Muscle of arm (tissue), 14 donors: ENCODE measurements around the gene TCN1. TPM values are rescaled to one million over a fixed set of nuclear protein-coding genes. Genes with fewer than 3 reads are reported as not detected.
"Not testable (repeated sequence)": the region's sequence is repeated elsewhere in the genome, so short reads cannot be mapped to it uniquely, and the experiment has no call there.

Experiments
- DNase-seq: peaks from one replicate; pipeline ENCODE4 v3.0.0-alpha.2; 2013
- long read RNA-seq, 11 donors: transcript quantifications; one replicate each; lab custom pipeline, GENCODE V29; 2026
- polyA plus RNA-seq, 12 donors: library from polyadenylated mRNA; unstranded; fragments of 120-200 nt; gene quantifications; one replicate each; pipeline ENCODE4 v1.2.1, GENCODE V29; 2013; ENCODE audit not compliant: insufficient read length in 12 of 12

Gene TCN1, protein sequence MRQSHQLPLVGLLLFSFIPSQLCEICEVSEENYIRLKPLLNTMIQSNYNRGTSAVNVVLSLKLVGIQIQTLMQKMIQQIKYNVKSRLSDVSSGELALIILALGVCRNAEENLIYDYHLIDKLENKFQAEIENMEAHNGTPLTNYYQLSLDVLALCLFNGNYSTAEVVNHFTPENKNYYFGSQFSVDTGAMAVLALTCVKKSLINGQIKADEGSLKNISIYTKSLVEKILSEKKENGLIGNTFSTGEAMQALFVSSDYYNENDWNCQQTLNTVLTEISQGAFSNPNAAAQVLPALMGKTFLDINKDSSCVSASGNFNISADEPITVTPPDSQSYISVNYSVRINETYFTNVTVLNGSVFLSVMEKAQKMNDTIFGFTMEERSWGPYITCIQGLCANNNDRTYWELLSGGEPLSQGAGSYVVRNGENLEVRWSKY
- under 1 TPM in 2 of 12 donors, not detected in 10; 0.36 to 0.43 TPM for polyA plus RNA-seq
- long read RNA-seq, donor 1: 0 reads
- long read RNA-seq, donor 2: 0 reads
- long read RNA-seq, donor 3: 0 reads
- long read RNA-seq, donor 4: 0 reads
- long read RNA-seq, donor 5: 0 reads
- long read RNA-seq, donor 6: 0 reads
- long read RNA-seq, donor 7: 0 reads
- long read RNA-seq, donor 8: 0 reads
- long read RNA-seq, donor 9: 0 reads
- long read RNA-seq, donor 10: 0 reads
- long read RNA-seq, donor 11: 0 reads

DNA sequence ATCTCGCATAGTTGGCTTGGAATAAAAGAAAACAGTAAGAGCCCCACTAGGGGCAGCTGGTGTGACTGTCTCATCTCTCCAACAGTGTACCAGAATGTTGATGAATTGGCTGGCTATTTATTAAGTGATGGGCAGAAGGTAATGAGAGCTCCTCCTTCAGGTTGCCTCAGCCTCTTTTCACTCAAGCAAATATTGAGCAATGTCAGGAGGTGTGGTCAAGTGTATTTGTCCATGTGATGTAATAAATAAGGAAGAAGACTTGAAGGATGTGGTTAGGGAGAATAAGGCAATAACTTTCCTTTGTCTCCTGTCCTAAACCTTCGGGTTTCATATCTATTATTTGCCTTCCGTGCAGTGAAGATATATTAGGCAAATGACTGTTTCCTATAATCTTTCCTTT is at the start of gene TCN1:
Gene TCN1 (minus strand): TSS at position 91 of the 400 bp plus-strand sequence. CDS start 17 bp downstream, at position 74.
- no peak for DNase-seq

DNA sequence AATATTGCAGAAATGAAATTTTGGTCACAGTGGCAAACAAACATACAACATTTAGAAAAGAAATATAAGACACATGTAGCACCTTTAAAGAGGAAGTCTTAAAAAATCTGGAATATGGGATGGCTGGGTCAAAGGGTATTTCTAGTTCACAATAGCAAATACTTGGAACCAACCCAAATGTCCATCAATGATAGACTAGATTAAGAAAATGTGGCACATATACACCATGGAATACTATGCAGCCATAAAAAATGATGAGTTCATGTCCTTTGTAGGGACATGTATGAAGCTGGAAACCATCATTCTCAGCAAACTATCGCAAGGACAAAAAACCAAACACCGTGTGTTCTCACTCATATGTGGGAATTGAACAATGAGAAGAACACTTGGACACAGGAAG is 37.3 kb upstream of the TCN1 start:
- DNase-seq: not testable (repeated sequence)

DNA sequence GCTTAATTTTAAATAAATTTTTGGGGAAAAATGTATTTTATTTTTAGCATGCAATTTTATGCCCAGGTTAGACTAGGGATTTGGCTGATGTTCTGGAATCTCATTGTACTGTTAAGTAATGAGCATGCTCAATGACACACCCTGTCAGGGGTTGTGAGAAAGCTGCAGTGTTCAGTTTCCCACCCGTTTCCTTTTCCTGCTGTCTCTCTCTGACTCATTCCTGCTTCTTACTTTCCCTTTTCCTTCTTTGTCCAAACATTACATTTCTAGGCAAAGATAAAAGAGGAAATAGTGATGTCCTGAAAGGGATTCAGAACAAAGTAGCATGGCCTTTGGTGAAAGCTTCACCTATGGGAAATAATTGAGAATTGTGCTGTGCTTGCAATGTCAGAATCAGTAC is 35.0 kb upstream of the TCN1 start:
- peak; percentile 2 for DNase-seq

DNA sequence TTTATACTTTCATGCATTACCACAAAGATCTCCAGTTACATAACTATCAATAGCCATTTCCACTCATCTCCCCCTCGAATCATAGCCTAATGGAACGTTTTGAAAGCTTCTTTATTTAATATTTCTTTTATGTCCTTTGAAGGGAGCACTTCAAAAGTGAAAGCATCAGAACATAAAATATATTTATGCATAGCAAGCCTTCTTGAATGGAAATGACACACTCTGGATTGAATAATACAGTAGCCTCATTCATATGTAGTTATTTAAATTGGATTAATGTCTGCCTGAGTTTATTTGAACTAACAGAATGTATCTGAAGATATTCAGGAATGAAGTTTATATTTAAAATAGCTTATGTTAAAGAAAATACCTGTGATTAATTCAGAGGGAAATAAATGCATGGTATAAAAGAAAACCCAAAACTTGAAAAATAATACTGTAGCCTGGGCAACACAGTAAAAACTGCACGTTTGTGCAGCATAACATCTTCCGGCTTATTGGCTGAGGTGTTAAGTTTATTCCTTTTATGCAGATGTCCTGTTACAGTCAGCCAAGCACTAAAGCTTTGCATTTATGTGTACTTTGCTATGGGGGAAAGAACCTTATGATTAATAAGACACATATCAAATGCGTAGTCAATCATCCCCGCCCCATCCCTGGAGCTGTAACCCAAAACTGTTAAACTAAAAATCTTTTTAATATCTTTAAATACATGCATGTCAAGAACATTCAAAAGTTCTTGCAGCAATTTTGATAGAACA is 34.3 kb upstream of the TCN1 start:
- no peak for DNase-seq

DNA sequence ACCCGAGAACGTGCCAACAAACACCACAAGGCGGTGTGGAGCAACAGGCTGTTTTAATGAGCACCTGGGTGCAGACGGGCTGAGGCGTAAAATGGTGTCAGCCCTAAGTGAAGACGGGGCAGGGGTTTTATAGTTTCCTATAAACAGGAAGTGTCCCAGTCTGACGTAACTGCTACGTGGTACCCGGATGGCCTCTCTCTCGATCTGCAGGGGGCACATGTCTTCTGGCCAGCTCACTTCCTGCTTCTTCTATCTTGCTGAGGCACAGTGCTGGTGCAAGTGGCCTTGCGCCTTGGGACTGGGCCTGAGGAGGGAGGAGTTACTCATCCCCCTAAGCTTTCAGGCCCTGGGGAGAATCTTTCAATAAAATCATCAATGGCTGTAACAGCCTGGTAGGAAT is 33.2 kb upstream of the TCN1 start:
- DNase-seq: no peak

DNA sequence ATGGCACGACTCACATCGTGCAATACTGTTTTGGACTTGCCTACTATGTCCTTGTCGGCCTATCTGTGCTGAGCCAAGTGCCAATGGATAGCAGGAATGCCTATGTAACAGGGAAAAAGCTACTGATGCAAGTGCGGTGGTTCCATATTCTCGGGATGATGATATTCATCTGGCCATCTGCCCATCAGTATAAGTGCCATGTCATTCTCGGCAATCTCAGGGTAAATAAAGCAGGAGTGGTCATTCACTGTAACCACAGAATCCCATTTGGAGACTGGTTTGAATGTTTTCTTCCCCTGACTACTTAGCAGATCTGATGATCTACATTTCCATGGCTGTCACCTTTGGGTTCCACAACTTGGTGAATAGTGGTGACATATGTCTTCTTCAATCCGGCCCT is 32.4 kb upstream of the TCN1 start:
- no peak for DNase-seq

DNA sequence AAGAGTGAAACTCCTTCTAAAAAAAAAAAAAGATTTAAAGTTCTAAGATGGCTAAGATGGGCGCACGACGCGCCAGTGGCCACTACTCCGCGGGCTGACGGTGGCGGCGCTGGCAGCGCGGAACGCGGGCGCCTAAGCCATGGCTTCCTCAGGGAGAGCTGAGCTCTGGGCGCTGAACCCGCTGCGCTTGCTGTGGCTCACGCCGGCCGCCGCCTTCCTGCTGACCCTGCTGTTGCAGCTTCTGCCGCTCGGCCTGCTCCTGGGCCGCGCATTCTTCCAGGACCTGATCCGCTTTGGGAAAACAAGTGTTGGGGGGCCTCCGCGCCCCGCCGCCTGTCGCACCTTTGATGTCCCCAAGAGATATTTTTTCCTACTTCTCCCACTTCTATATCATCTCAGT is 31.8 kb upstream of the TCN1 start:
- DNase-seq: no peak

DNA sequence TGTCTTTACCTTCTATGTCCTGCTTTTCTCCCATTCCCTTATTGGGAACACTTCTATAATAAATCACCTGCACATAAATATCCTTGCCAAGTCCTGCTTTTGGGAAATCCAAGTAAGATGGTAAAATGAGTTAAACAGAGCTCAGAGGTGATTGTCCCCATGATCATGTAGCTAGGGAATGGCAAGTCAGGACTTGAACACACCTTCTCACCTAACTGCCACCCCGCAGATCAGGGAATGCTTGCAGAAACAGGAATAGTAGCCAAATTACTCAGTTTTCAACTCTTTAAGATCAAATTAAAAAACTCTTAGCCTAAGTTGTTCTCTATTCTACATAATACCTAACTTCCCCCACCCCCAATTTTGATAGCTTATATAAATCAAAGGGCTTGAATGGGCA is 28.3 kb upstream of the TCN1 start:
- DNase-seq: no peak

DNA sequence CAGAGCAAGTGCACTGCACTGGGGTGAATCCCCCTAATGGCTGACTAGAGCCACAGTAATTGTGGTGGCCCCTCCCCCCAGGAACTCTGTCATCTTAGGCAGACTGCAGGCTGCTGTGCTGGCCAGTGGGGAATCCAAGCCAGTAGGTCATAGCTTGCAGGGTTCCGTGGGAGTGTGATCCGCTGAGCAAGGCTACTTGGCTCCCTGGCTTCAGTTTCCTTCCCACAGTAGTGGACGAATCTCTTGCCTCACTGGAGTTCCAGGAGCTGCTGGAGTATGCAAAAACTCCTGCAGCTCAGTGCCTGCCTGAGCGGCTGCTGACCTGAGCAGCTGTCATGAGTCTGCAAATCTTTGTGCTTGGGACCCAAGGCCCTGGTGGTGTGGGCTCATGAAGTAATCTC is 25.5 kb upstream of the TCN1 start:
- DNase-seq: no peak

DNA sequence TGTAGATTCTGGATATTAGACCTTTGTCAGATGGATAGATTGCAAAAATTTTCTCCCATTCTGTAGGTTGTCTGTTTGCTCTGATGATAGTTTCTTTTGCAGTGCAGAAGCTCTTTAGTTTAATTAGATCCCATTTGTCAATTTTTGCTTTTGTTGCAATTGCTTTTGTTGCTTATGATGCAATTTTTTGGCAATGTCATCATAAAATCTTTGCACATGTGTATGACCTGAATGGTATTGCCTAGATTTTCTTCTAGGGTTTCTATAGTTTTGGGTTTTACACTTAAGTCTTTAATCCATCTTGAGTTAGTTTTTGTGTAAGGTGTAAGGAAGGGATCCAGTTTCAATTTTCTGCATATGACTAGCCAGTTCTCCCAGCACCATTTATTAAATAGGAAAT is 20.9 kb upstream of the TCN1 start:
- not testable (repeated sequence) for DNase-seq

DNA sequence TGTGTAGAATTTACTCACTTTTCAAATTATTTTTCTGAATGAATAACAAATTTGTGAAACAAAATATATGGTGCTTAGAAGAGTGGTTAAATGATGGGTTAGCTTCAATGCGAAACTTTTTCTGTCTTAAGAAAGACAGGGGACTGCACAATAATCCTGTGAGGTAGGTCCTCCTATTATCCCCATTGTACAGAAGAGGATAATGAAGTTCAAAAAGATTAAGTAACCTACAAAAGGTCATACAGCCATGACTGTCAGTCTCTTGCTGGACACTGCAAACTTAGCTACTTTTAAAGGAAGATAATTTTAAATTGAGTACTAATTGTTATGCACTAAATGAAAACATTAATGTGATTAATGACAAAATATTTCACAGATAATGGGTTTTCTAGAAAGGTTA is 17.3 kb upstream of the TCN1 start:
- DNase-seq: no peak

DNA sequence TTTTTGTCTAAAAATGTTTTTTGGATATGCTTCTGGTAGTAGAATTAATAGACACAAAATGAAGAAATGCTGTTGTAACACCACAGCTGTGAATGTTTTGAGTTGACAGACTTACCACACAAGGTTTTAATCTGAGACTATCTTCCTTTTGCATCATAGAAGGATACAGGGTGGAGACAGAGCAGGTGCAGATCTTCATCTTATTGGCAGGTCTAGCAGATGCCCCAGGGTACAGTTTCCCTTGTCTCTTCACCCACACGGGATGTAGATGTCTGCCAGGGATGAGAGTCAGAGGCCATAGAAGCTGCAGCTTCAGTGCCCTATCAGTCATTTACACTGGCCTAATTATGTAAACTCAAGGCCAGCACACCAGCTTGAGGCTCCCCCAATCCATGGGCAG is 13.3 kb upstream of the TCN1 start:
- DNase-seq: no peak

DNA sequence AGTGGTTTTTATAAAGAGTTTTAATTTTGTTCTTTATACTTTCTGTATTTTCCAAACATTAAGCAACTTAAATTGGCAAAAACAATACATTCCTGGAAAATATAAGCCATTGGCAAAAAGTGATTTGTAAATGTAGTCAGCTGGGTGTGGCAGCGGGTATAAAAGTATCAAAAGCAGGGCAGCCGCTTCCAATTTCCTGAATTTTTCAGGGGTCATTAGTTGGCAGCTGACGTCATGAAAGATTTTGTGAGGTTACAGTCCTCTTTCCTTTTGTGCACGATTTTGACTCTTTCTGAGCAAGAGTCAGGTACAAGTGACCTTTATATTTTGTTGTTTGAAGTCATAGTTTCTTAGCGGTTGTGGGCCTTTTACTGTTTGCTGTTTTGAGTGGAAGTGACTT is 12.3 kb upstream of the TCN1 start, which contains the start of gene OOSP3:
Gene OOSP3 (plus strand): TSS at position 208 of the 400 bp plus-strand sequence. CDS start 27 bp downstream, at position 235.
- no peak for DNase-seq

DNA sequence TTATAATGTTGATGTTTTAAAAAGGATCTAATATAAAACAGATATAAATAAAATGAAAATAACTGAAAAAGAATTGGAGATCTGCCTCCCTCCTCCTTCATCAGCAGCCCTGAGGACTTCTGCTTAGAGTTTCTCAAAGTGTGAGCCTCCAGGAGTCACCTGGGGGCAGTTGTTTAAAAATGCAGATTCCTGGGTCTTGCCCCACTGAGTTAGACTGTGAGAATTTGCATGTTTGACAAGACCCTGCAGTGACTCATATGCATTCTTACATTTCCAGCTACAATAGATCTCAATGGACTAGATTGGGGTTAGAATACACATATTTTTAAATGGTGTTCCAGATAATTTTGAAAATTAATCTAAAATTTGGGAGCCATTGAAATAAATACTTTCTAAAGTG is 11.5 kb upstream of the TCN1 start:
- no peak for DNase-seq

DNA sequence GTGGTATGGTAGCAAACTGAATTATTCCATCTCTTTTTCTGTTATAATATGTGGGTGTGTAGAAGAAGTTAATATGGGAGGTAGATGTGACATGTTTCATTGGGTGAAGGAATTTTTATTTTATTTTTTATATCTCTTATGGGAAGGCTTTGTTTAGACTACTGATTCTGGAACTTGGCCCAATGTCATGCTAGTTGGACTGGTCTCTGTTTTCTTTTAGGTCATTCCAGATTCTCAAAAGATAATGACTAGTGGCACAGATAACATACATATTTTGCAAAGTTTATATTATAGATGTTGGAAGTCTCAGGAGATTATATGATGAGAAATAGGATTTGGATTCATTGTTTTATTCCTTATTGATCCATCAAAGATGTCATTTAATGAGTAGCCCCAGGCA is 11.0 kb upstream of the TCN1 start:
- no peak for DNase-seq

DNA sequence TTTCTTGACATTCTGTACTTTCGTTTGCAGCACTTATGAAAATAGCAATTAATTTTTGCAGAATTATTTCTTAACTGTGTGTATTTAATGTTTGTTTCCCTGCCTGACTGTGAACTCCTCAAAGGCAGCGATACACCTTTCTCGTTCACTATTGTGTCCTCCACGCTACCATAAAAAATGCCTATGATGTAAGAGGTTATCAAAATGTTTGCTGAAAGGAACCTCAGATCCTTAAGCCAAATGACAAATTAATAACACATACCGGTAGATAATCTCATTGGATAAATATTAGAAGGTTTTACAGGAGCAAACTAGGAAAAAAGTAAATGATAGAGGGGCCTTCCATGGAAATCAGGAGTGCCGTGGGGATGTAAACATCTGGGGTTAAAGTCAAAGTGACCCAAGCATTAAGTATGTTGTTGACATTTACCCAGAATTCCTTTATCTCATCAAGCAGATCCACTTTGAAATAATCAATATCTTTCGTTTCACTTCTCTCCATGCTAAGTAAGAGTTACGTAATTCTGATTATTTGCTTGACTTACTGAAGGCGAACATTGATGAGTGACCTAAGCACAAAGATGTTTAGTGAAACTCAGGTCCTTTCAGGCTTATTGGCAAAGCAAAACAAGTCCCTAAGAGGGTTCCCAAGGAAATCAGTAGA is 9.7 kb upstream of the TCN1 start:
- no peak for DNase-seq

DNA sequence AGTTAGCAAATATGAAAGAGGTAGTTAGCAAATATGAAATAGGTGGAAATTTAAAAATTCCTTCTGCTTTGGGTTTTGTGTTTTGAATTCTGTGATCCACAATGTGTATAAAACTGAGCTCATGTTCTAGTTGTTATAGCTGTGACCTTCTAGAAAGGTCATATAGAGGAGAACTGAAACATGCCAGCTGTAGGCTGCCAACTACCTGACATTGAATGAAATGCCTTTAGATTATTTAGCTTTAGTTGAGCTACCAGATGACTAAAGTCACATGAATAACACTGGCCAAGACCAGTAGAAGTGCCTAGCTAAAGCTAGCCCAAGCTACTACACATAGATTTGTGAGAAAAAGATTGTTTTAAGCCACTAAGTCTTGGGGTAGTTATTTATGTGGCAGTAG is 5.8 kb upstream of the TCN1 start:
- no peak for DNase-seq

DNA sequence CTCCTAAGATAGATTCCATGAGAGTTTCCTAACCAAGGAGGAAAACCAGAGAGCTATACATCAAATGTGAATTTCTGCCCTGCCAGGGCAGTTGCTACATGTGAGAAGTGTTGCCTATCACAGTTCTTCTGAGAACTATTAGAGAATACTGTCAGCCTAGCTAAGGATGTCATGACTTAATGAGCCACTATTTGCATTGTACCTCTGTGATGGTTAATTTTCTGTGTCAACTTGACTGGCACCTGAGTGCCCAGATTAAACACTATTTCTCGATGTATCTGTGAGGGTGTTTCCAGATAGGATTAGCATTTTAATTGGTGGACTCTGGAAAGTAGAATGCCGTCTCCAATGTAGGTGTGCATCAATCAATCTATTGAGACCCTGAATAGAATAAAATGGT is 1.7 kb upstream of the TCN1 start:
- DNase-seq: no peak

DNA sequence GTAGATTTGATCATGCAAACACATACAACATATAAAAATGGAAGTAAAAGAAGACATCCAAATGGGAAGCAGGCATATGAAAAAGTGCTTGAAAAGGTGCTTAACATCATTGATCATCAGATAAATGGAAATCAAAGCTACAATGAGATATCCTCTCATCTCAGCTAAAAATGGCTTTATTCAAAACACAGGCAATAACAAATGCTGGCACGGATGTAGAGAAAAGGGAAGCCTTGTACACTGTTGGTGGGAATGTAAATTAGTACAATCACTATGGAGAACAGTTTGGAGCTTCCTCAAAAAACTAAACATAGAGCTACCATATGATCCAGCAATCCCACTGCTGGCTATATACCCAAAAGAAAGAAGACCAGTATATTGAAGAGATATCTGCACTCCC is 549 bp upstream of the TCN1 start:
- DNase-seq: no peak

DNA sequence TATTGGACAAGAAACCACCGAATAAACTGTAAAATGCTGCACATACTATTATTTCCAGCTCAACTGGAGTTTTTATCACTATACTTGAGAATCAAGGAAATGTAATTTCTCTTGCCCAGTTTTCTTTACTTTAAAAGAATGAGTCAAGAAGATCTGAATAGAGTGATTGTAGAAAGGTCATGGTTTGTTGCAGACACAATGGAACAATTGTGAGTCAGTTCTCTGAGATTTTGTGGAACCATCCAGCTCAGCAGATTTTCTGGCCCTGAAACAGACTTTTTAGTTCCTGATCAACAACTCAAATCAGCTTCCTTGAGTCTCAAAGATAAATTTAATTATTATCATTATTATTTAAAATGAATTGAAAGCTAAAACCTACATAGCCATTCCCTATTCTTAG is 1.3 kb downstream of the TCN1 start:
- no peak for DNase-seq

DNA sequence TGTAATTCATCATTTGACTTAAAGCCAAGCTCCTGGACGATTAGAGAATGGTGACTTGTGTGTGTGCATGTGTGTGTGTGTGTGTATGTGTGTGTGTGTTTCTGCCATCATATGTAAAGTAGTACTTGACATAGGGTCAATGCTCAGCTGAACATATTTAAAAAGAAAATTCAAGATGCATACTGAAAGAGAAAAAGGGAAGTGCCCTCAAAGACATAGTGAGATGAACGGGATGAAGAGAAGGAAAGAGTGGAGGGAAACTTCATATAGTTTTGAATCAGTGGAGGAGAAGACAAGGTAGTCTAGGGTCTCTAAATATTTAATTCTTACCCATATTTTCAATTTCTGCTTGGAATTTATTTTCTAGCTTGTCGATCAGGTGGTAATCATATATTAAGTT is 4.0 kb downstream of the TCN1 start:
- DNase-seq: no peak

DNA sequence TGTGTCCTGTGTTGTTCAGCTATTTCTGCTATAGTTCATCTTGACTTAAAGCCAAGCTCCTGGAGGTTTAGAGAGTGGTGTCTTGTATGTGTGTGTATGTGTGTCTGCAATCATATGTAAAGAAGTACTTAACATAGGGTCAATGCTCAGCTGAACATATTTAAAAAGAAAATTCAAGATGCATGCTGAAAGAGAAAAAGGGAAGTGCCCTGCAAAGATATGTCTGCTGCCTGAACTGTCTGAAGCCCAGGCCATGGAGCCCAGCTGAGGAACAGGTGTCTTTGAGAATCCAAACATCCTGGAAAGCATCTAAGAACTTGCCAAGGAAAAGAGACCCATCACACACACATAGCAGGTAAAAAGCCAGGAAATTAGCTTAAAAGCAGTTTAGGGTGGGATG is 6.6 kb downstream of the TCN1 start:
- no peak for DNase-seq
